HEK293 (cell line): Measurements from ENCODE around the gene GH1.
"Not testable (repeated sequence)": the region's sequence is repeated elsewhere in the genome, so short reads cannot be mapped to it uniquely, and the experiment has no call there.

Experiments
- CTCF ChIA-PET: fragments of 350-600 bp; formaldehyde crosslinking; extraction: SDS; loops from one replicate; lab custom pipeline; 2021; ENCODE audit warnings: antibody characterized with exemption; lab: Yijun Ruan, JAX
- POLR2A ChIA-PET: fragments of 300-600 bp; formaldehyde crosslinking; extraction: SDS; loops from one replicate; lab custom pipeline; 2020; ENCODE audit warnings: antibody characterized with exemption, inconsistent platforms; lab: Yijun Ruan, JAX
- H3K27ac ChIP-seq: fragments of 200-500 bp; sonication (Bioruptor generic); 2 replicates; pipeline ENCODE4 v1.5.1; 2014; ENCODE audit warnings: low read depth, low read length, control low read depth, inconsistent platforms; ENCODE audit errors: extremely low read depth
- H3K36me3 ChIP-seq, 2 experiments: fragments of 200-500 bp in 1 of 2; sonication (Bioruptor generic) in 1 of 2; 1 replicate in 1 of 2; 2 replicates in 1 of 2; pipeline ENCODE4 v1.5.1; 2014 to 2017; ENCODE audit warnings: inconsistent platforms in 2 of 2, low read length in 2 of 2; ENCODE audit not compliant: control insufficient read depth in 2 of 2, insufficient read depth in 1 of 2
- H3K4me1 ChIP-seq: fragments of 200-500 bp; sonication (Bioruptor generic); 2 replicates; pipeline ENCODE4 v1.5.1; 2014; ENCODE audit warnings: mild to moderate bottlenecking, low read length, inconsistent platforms; ENCODE audit not compliant: control insufficient read depth, insufficient read depth
- H3K4me3 ChIP-seq: 2 replicates; pipeline ENCODE4 v1.5.1; 2011; ENCODE audit warnings: low read depth, mild to moderate bottlenecking, control low read depth, low read length, moderate library complexity
- H3K9me3 ChIP-seq: fragments of 200-500 bp; sonication (Bioruptor generic); 2 replicates; pipeline ENCODE4 v1.5.1; 2014; ENCODE audit warnings: low read depth, low read length, inconsistent platforms; ENCODE audit not compliant: control insufficient read depth, insufficient read depth
- YY2 ChIP-seq: fragments of 450-650 bp; formaldehyde crosslinking; IDR thresholded peaks from 2 replicates; pipeline ENCODE4 v1.5.1; 2016; ENCODE audit warnings: missing biosample characterization, missing genetic modification characterization
- ZFP69B ChIP-seq: fragments of 450-650 bp; formaldehyde crosslinking; IDR thresholded peaks from 2 replicates; pipeline ENCODE4 v1.5.1; 2016; ENCODE audit warnings: missing biosample characterization, missing genetic modification characterization
- ZNF169 ChIP-seq: fragments of 450-650 bp; formaldehyde crosslinking; IDR thresholded peaks from 2 replicates; pipeline ENCODE4 v1.5.1; 2016; ENCODE audit warnings: missing biosample characterization, missing genetic modification characterization
- ZNF23 ChIP-seq: fragments of 450-650 bp; formaldehyde crosslinking; IDR thresholded peaks from 2 replicates; pipeline ENCODE4 v1.5.1; 2016; ENCODE audit warnings: missing biosample characterization, missing genetic modification characterization, borderline replicate concordance
- ZNF335 ChIP-seq: fragments of 450-650 bp; formaldehyde crosslinking; conservative IDR thresholded peaks from 2 replicates; pipeline ENCODE4 v1.5.1; 2016; ENCODE audit warnings: missing biosample characterization, missing genetic modification characterization
- ZNF548 ChIP-seq: fragments of 450-650 bp; formaldehyde crosslinking; IDR thresholded peaks from 2 replicates; pipeline ENCODE4 v1.5.1; 2016; ENCODE audit warnings: missing biosample characterization, missing genetic modification characterization
- ZNF600 ChIP-seq: fragments of 450-650 bp; formaldehyde crosslinking; IDR thresholded peaks from 2 replicates; pipeline ENCODE4 v1.5.1; 2016; ENCODE audit warnings: missing biosample characterization, missing genetic modification characterization
- TF ChIP-seq, protein P1 (sequence below): fragments of 450-650 bp; formaldehyde crosslinking; IDR thresholded peaks from 2 replicates; pipeline ENCODE4 v1.5.1; 2016; ENCODE audit warnings: missing biosample characterization, missing genetic modification characterization

Gene GH1

DNA sequence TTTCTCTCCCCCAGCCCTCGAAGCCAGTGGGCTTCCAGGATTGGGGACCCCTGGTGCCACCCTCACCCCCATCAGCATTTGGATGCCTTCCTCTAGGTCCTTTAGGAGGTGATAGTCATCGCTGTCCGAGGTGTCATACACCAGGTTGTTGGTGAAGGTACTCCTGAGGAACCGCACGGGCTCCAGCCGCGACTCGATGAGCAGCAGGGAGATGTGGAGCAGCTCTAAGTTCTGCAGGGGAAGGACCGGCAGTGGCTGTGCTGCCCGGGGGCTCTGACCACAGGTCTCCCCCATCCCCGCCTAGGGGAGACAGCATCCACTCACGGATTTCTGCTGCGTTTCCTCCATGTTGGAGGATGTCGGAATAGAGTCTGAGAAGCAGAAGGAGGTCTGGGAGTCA is 8.5 kb downstream of the GH1 start (continued):
- TF ChIP-seq YY2, result no peak
- TF ChIP-seq ZFP69B, result no peak
- TF ChIP-seq ZNF23, result no peak
- TF ChIP-seq, protein P1, sequence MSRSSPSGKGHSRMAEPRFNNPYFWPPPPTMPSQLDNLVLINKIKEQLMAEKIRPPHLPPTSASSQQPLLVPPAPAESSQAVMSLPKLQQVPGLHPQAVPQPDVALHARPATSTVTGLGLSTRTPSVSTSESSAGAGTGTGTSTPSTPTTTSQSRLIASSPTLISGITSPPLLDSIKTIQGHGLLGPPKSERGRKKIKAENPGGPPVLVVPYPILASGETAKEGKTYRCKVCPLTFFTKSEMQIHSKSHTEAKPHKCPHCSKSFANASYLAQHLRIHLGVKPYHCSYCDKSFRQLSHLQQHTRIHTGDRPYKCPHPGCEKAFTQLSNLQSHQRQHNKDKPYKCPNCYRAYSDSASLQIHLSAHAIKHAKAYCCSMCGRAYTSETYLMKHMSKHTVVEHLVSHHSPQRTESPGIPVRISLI (tag by site-specific recombination), result no peak
- no peak for TF ChIP-seq ZNF335 (tag by site-specific recombination)
- TF ChIP-seq ZNF548 (tag by site-specific recombination), result no peak
- TF ChIP-seq ZNF600 (tag by site-specific recombination), result no peak
- TF ChIP-seq ZNF169 (tag by site-specific recombination), result no peak
- TF ChIP-seq, all 188 proteins: peak for 0

DNA sequence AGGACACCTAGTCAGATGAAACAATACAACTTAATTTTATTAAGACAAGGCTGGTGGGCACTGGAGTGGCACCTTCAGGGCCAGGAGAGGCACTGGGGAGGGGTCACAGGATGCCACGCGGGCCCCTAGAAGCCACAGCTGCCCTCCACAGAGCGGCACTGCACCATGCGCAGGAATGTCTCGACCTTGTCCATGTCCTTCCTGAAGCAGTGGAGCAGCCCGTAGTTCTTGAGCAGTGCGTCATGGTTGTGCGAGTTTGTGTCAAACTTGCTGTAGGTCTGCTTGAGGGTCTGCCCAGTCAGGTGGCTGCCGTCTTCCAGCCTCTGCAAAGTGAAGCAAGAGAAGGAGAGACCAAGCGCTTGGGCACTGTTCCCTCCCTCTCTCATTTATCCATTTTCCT is 9.1 kb downstream of the GH1 start:
- POLR2A ChIA-PET, CTCF ChIA-PET, H3K4me3 ChIP-seq, H3K27ac ChIP-seq, H3K36me3 ChIP-seq, H3K9me3 ChIP-seq, H3K4me1 ChIP-seq: not testable (repeated sequence)

DNA sequence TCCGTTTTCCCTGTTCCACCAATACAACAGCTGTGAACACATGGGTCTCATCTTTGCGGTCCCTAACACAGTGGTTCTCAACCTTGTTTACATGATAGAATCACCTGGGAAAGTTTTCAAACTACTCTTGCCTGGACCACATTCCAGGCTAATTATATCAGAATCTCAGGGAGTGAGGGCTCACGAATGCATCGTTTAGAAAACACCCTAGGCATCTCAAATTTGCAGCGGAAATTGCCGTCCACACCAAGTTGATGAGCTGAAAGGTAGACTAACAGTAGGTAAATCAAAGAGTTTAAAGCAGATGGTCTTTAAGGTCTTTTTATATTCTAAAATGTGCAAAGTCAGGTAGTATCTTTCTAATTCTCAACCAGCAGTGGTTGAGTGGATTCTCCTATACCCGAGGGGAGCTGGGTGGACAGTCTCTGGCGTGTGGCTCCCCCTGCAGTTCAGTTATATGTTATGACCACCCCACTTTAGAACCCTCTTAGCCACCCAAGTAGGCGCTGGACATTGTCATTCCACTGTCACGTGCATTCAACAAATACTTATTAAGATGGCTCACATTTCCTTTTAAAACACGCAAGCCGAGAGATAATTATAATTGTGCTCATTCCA is 11.4 kb downstream of the GH1 start:
- POLR2A ChIA-PET, H3K4me1 ChIP-seq, H3K27ac ChIP-seq, H3K36me3 ChIP-seq, H3K9me3 ChIP-seq, H3K4me3 ChIP-seq: not testable (repeated sequence)
- CTCF ChIA-PET, result interaction anchor here (0.6 to 4.1 kb wide), 8 partner anchors 12 to 606 kb away, joined by 3 to 19 read pairs (median 4); partner anchors contain the start of gene GH1

DNA sequence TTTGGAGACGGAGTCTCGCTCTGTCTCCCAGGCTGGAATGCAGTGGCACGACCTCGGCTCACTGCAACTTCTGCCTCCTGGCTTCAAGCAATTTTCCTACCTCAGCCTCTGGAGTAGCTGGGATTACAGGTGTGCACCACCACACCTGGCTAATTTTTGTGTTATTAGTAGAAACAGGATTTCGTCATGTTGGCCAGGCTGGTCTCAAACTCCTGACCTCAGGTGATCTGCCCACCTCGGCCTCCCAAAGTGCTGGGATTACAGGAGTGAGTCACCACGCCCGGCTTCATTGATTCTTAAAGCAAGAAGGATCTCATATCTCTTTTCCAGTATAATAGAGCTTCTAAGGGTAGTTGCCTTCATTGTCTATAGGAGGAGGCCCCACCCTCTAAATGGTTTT is 13.8 kb downstream of the GH1 start:
- CTCF ChIA-PET, result interaction anchor here (0.6 to 4.6 kb wide), 14 partner anchors 7 to 443 kb away, joined by 3 to 23 read pairs (median 4); partner anchors contain the start of genes CSHL1, GH1 and ICAM2
- H3K9me3 ChIP-seq, H3K27ac ChIP-seq, H3K36me3 ChIP-seq, H3K4me3 ChIP-seq, POLR2A ChIA-PET, H3K4me1 ChIP-seq: not testable (repeated sequence)

DNA sequence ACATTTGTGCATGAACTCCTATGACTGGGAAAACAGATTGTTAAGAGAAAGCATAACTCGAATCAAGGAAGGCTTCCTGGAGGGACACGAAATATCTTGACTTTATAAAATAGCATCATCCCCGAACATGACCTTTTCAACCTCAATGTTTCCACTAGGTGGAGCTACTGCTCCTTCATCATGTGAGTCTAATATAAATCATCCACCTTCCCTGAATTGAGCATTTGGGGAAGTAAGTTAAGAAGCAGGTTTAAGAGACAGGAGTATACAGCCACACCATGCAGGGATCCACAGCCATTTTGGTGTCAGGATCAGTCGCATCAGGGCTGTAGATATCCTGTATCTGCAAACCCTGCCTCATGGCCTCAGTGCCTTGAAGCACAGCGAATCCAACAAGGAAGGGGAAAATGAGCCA is 14.8 kb downstream of the GH1 start:
- not testable (repeated sequence) for H3K4me3 ChIP-seq, H3K9me3 ChIP-seq, H3K27ac ChIP-seq, H3K36me3 ChIP-seq, H3K4me1 ChIP-seq
- CTCF ChIA-PET, result interaction anchor here (0.6 to 4.6 kb wide), 10 partner anchors 8 to 418 kb away, joined by 3 to 23 read pairs (median 3); partner anchors contain the start of genes CSHL1 and GH1
- POLR2A ChIA-PET, result interaction anchor here (0.6 kb wide), 1 partner anchor 231 kb away, joined by 3 read pairs; no protein-coding TSS in a partner anchor

DNA sequence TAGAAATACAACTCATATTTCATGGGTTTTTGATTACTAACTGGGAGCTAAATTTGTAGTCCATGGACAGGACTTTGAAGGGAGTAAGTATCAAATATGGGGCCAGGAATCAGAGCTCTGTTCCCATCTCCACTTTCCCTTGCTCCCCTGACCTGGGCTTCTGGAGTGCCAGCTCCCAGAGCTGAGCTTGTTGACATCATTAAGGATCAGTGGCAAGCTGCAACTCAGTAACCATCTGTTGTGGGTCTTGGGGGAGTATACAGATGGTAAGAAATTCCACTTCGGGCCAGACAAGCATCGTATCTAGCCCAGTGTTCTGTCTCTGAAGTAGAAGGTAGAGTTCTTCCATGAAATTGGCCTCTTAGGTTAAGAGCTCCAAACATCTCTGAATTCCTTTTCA is 16.7 kb downstream of the GH1 start:
- POLR2A ChIA-PET, H3K9me3 ChIP-seq, H3K4me1 ChIP-seq, H3K36me3 ChIP-seq, H3K27ac ChIP-seq, H3K4me3 ChIP-seq: not testable (repeated sequence)
- CTCF ChIA-PET, result interaction anchor here (0.6 to 4.6 kb wide), 7 partner anchors 10 to 338 kb away, joined by 3 to 23 read pairs (median 4); partner anchors contain the start of genes CCDC47 and CSHL1

DNA sequence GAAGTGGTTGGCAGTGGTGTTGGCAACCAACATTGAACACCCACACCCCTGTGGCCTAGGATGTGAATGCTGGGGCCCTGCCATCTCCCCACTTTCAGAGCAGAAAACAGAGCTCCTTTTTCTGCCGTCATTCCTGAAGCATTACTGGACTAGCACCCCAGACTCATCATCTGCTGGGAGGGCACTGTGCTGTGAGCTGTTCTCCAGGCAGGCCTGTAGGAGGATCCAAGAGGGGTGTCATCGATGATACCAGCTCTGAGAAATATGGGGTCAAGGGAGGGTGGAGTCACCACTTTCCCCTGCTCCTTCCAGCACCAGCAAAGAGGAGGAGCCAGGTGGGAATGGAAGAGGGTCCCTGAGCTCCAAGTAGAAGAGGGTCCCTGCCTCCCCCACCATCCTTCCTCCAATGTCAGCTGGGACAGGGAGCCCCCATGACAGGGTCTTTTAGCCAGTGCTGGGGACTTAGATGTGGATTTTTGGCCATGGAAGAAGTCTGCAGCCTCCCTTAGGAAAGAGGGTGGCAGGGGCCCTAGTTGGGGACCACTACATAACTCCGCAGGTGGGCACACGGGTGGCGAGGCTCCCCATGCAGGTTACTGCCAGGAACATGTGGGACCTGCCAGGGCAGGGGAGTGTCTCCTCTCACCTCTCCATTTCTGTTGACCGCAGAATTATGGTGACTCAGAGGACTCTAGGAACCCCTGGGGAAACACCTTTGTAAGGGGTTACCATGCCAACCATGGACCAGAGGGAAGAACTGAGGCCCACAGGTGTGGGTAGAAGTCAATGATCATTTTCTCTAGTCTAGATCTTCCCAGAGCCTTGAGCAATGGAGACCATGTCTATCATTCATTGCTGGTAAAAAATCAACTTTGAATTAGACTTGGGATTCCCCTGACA is 19.5 kb downstream of the GH1 start:
- H3K4me1 ChIP-seq, H3K27ac ChIP-seq, H3K36me3 ChIP-seq, H3K4me3 ChIP-seq, H3K9me3 ChIP-seq: not testable (repeated sequence)
- CTCF ChIA-PET, result interaction anchor here (1.3 kb wide), 1 partner anchor 11 kb away, joined by 5 read pairs; no protein-coding TSS in a partner anchor
- POLR2A ChIA-PET, result interaction anchor here (0.6 kb wide), 1 partner anchor 399 kb away, joined by 11 read pairs; no protein-coding TSS in a partner anchor

DNA sequence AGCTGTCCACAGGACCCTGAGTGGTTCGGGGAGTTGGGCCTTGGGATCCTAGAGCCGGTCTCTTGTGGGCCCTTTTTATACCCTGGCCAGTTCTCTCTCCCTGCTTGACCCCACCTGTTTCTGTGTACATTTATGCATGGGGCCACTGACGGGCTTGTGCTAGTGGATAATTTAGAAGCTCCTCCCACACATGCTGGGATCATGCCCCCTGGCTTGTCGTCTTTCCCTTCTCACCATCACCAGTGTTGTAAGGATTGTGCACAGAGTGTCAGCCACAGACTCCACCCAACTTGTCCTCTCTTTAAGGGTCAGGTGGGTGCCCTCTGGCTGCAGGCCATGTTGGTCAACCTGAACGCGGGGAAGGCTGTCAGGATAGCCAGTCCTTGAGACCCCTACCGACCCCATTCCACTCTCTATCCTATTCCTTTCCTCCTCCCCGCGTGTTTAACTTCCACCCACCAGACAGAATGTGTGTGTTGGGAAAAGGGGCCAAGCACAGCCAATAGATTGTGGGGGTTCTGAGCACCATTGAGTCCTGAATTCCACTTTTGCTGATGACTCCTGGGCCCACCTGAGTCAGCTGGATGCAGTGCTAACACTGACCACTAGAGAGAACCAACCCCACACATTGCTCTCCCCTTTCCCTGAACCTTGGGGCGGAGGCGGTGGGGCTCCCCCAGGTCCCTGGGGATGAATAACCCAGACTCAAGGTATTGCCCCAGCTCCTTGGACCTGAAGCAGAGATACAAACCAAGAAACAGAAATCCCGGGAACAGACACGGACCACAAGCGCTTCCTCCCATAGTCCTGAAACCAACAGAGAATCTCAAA is 21.9 kb downstream of the GH1 start, which contains the start of gene CSH1:
CSH1 (minus strand) TSS at position 51 of the 831 bp plus-strand sequence. CDS start 63 bp downstream, outside the sequence.
- CTCF ChIA-PET, result interaction anchor here (0.6 kb wide), 2 partner anchors 14 to 22 kb away, joined by 3 read pairs; partner anchors contain the start of gene CSHL1
- H3K4me1 ChIP-seq, H3K36me3 ChIP-seq, H3K9me3 ChIP-seq, H3K27ac ChIP-seq, H3K4me3 ChIP-seq, POLR2A ChIA-PET: not testable (repeated sequence)
